CD8-positive, alpha-beta memory T cell (primary cell): Measurements from ENCODE around the gene UNC5C. TPM values are rescaled to one million over a fixed set of nuclear protein-coding genes. Genes with fewer than 3 reads are reported as not detected.
"Not testable (repeated sequence)": the region's sequence is repeated elsewhere in the genome, so short reads cannot be mapped to it uniquely, and the experiment has no call there.

Source experiments
- CTCF ChIA-PET: fragments of 350-600 bp; sonication (Branson Sonifier 250); formaldehyde crosslinking; loops from one replicate; lab custom pipeline; 2021; ENCODE audit warnings: antibody characterized with exemption; lab: Charles Lee
- POLR2A ChIA-PET: fragments of 350-600 bp; sonication (Branson Sonifier 250); formaldehyde crosslinking; loops from one replicate; lab custom pipeline; 2021; ENCODE audit warnings: antibody characterized with exemption; lab: Charles Lee
- DNase-seq, 5 donors: peaks; one replicate each; pipeline versions ENCODE4 v3.0.0 to v3.0.0-alpha.2; 2020 to 2022; ENCODE audit warnings: mixed read lengths in 1 of 5
- H3K27ac ChIP-seq: one replicate; pipeline ENCODE4 v1.7.0; 2013; ENCODE audit warnings: low read depth, mild to moderate bottlenecking, low read length, moderate library complexity
- H3K27me3 ChIP-seq: 2 replicates; pipeline ENCODE4 v1.7.0; 2013; ENCODE audit warnings: low read length, mild to moderate bottlenecking; ENCODE audit not compliant: insufficient read depth, poor library complexity, severe bottlenecking
- H3K36me3 ChIP-seq: 2 replicates; pipeline ENCODE4 v1.7.0; 2013; ENCODE audit warnings: mild to moderate bottlenecking, low read length, moderate library complexity; ENCODE audit not compliant: insufficient read depth
- H3K4me1 ChIP-seq: 2 replicates; pipeline ENCODE4 v1.7.0; 2013; ENCODE audit warnings: mild to moderate bottlenecking, low read length, moderate library complexity; ENCODE audit not compliant: insufficient read depth
- H3K4me3 ChIP-seq: 2 replicates; pipeline ENCODE4 v1.7.0; 2013; ENCODE audit warnings: mild to moderate bottlenecking, low read length
- H3K9me3 ChIP-seq: 2 replicates; pipeline ENCODE4 v1.7.0; 2013; ENCODE audit warnings: mild to moderate bottlenecking, low read length
- H3K27ac Mint-ChIP-seq, 8 donors: one replicate each; pipeline ENCODE4 v1.8.0; 2020 to 2021; ENCODE audit warnings: mixed read lengths in 8 of 8, mild to moderate bottlenecking in 6 of 8, inconsistent platforms in 3 of 8, moderate library complexity in 3 of 8
- H3K27me3 Mint-ChIP-seq, 2 donors: one replicate each; pipeline ENCODE4 v1.8.0; 2020 to 2021; ENCODE audit warnings: mixed read lengths in 2 of 2, mild to moderate bottlenecking in 1 of 2, moderate library complexity in 1 of 2
- H3K36me3 Mint-ChIP-seq, 3 donors: one replicate each; pipeline ENCODE4 v1.8.0; 2020 to 2021; ENCODE audit warnings: mixed read lengths in 3 of 3, inconsistent platforms in 1 of 3, mild to moderate bottlenecking in 1 of 3
- H3K4me1 Mint-ChIP-seq, 3 donors: one replicate each; pipeline ENCODE4 v1.8.0; 2020 to 2021; ENCODE audit warnings: mixed read lengths in 3 of 3, inconsistent platforms in 1 of 3, mild to moderate bottlenecking in 1 of 3
- H3K4me3 Mint-ChIP-seq, 7 donors: one replicate each; pipeline ENCODE4 v1.8.0; 2020 to 2021; ENCODE audit warnings: mixed read lengths in 7 of 7, mild to moderate bottlenecking in 6 of 7, moderate library complexity in 4 of 7, inconsistent platforms in 2 of 7
- H3K9me3 Mint-ChIP-seq, 5 donors: one replicate each; pipeline ENCODE4 v1.8.0; 2020 to 2022; ENCODE audit warnings: mixed read lengths in 5 of 5, mild to moderate bottlenecking in 3 of 5, moderate library complexity in 2 of 5, inconsistent platforms in 1 of 5
- polyA plus RNA-seq: library from polyadenylated mRNA; unstranded; fragments of 300-500 nt; fragmentation: Illumina TruSeq; gene quantifications from one replicate; pipeline ENCODE4 v1.2.3, GENCODE V29; 2021
- total RNA-seq, 2 experiments: library from RNA; stranded (reverse); gene quantifications; one replicate each; pipeline ENCODE4 v1.2.3, GENCODE V29; 2021

The UNC5C gene
- total and polyA plus RNA-seq, 3 experiments from 2014 or later = not detected

GRCh38 chr4:95155759-95156451 lies 392.9 kb downstream of the UNC5C start:
- H3K4me3 Mint-ChIP-seq = peak overlapping the region in 3 of 7 donors; percentile 1 to 24 (median 13)
- Histone ChIP-seq H3K4me3 (no peak overlapping the region), H3K9me3 (no peaks in the 10 kb centered on the region), H3K27ac (no peak overlapping the region), H3K36me3 (no peaks in the 10 kb centered on the region), H3K27me3 (no peaks in the 10 kb centered on the region), H3K4me1 (peaks cover 14% of the 10 kb centered on the region)
- CTCF ChIA-PET = interaction anchor here (0.7 to 1.2 kb wide), 2 partner anchors 28 to 51 kb away, joined by 3 read pairs; no protein-coding TSS in a partner anchor
- H3K4me1 Mint-ChIP-seq = peaks cover 9 to 14% (median 13%) of the 10 kb centered on the region in 3 donors
- no peaks in the 10 kb centered on the region for H3K36me3 Mint-ChIP-seq
- H3K27ac Mint-ChIP-seq = peak overlapping the region in 5 of 8 donors; percentile 0 to 84 (median 50)
- no peaks in the 10 kb centered on the region for H3K9me3 Mint-ChIP-seq
- peak in 2 of 5 donors; percentile 33 to 53 for DNase-seq
- peaks cover 3 to 4% of the 10 kb centered on the region in 2 donors for H3K27me3 Mint-ChIP-seq
- POLR2A ChIA-PET = no interaction called here

- H3K36me3 ChIP-seq = no peaks in the 10 kb centered on the region
- Mint-ChIP-seq H3K27ac (no peak overlapping the region), H3K4me3 (no peak overlapping the region), H3K4me1 (peaks cover 7 to 14% (median 13%) of the 10 kb centered on the region in 3 donors), H3K36me3 (no peaks in the 10 kb centered on the region), H3K9me3 (no peaks in the 10 kb centered on the region), H3K27me3 (no peaks in the 10 kb centered on the region)
- peaks cover 14% of the 10 kb centered on the region for H3K4me1 ChIP-seq
- H3K4me3 ChIP-seq = no peak overlapping the region
- POLR2A ChIA-PET = no interaction called here
- no peak for DNase-seq
- CTCF ChIA-PET = no interaction called here
- no peaks in the 10 kb centered on the region for H3K9me3 ChIP-seq
- no peak overlapping the region for H3K27ac ChIP-seq
- H3K27me3 ChIP-seq = no peaks in the 10 kb centered on the region
Measured at GRCh38 chr4:95153182-95153581, 395.6 kb downstream of the UNC5C start.

GRCh38 chr4:95151255-95151654 lies 397.5 kb downstream of the UNC5C start:
- H3K9me3 Mint-ChIP-seq = no peaks in the 10 kb centered on the region
- peaks cover 7 to 13% (median 10%) of the 10 kb centered on the region in 3 donors for H3K4me1 Mint-ChIP-seq
- no peaks in the 10 kb centered on the region for H3K9me3 ChIP-seq
- peaks cover 14% of the 10 kb centered on the region for H3K4me1 ChIP-seq
- no peak overlapping the region for H3K4me3 ChIP-seq
- ChIA-PET CTCF (no interaction called here), POLR2A (no interaction called here)
- H3K27ac Mint-ChIP-seq = no peak overlapping the region
- no peaks in the 10 kb centered on the region for H3K36me3 ChIP-seq
- no peak overlapping the region for H3K27ac ChIP-seq
- no peak overlapping the region for H3K4me3 Mint-ChIP-seq
- no peak for DNase-seq
- no peaks in the 10 kb centered on the region for H3K36me3 Mint-ChIP-seq
- H3K27me3 Mint-ChIP-seq = no peaks in the 10 kb centered on the region
- no peaks in the 10 kb centered on the region for H3K27me3 ChIP-seq

GRCh38 chr4:95142932-95143331 lies 405.8 kb downstream of the UNC5C start:
- H3K27me3 Mint-ChIP-seq = peaks cover 0 to 22% of the 10 kb centered on the region in 2 donors
- H3K9me3 Mint-ChIP-seq = peaks cover 0 to 3% (median 2%) of the 10 kb centered on the region in 5 donors
- Histone ChIP-seq H3K9me3 (no peaks in the 10 kb centered on the region), H3K27ac (no peak overlapping the region), H3K4me1 (no peaks in the 10 kb centered on the region), H3K4me3 (no peak overlapping the region), H3K27me3 (no peaks in the 10 kb centered on the region), H3K36me3 (no peaks in the 10 kb centered on the region)
- CTCF ChIA-PET = no interaction called here
- H3K27ac Mint-ChIP-seq = no peak overlapping the region
- no peak for DNase-seq
- no peak overlapping the region for H3K4me3 Mint-ChIP-seq
- POLR2A ChIA-PET = no interaction called here
- no peaks in the 10 kb centered on the region for H3K4me1 Mint-ChIP-seq
- no peaks in the 10 kb centered on the region for H3K36me3 Mint-ChIP-seq

- H3K27ac ChIP-seq = no peak overlapping the region
Measured at GRCh38 chr4:95141361-95141760, 407.4 kb downstream of the UNC5C start.

GRCh38 chr4:95139424-95139823 lies 409.3 kb downstream of the UNC5C start:
- H3K27me3 Mint-ChIP-seq = peaks cover 0 to 22% of the 10 kb centered on the region in 2 donors
- H3K4me1 ChIP-seq, H3K36me3 Mint-ChIP-seq, H3K27me3 ChIP-seq, H3K4me1 Mint-ChIP-seq, H3K27ac Mint-ChIP-seq, H3K9me3 Mint-ChIP-seq, H3K4me3 ChIP-seq, H3K9me3 ChIP-seq, H3K4me3 Mint-ChIP-seq, H3K27ac ChIP-seq, CTCF ChIA-PET, POLR2A ChIA-PET, DNase-seq, H3K36me3 ChIP-seq: not testable (repeated sequence)

More at GRCh38 chr4:95141361-95141760, 407.4 kb downstream of the UNC5C start:
- no peak overlapping the region for H3K4me3 Mint-ChIP-seq
- H3K27ac Mint-ChIP-seq = no peak overlapping the region
- peaks cover 0 to 22% of the 10 kb centered on the region in 2 donors for H3K27me3 Mint-ChIP-seq
- no peaks in the 10 kb centered on the region for H3K36me3 ChIP-seq
- DNase-seq = no peak
- no peaks in the 10 kb centered on the region for H3K9me3 ChIP-seq
- no peaks in the 10 kb centered on the region for H3K36me3 Mint-ChIP-seq
- peaks cover 0 to 7% (median 3%) of the 10 kb centered on the region in 5 donors for H3K9me3 Mint-ChIP-seq
- H3K4me3 ChIP-seq = no peak overlapping the region
- H3K4me1 Mint-ChIP-seq = no peaks in the 10 kb centered on the region
- no peaks in the 10 kb centered on the region for H3K27me3 ChIP-seq
- CTCF ChIA-PET = no interaction called here
- POLR2A ChIA-PET = no interaction called here
- no peaks in the 10 kb centered on the region for H3K4me1 ChIP-seq

GRCh38 chr4:95134016-95134415 lies 414.8 kb downstream of the UNC5C start:
- POLR2A ChIA-PET, H3K36me3 ChIP-seq, H3K9me3 ChIP-seq, H3K27ac Mint-ChIP-seq, H3K36me3 Mint-ChIP-seq, DNase-seq, H3K4me1 Mint-ChIP-seq, CTCF ChIA-PET, H3K27ac ChIP-seq, H3K4me1 ChIP-seq, H3K27me3 Mint-ChIP-seq, H3K4me3 Mint-ChIP-seq, H3K27me3 ChIP-seq, H3K4me3 ChIP-seq: not testable (repeated sequence)
- peaks cover 0 to 14% (median 3%) of the 10 kb centered on the region in 5 donors for H3K9me3 Mint-ChIP-seq

GRCh38 chr4:95129821-95130311 lies 418.9 kb downstream of the UNC5C start:
- Histone ChIP-seq H3K9me3 (no peaks in the 10 kb centered on the region), H3K27me3 (no peaks in the 10 kb centered on the region), H3K4me3 (no peak overlapping the region), H3K36me3 (no peaks in the 10 kb centered on the region), H3K4me1 (no peaks in the 10 kb centered on the region), H3K27ac (no peak overlapping the region)
- peaks cover 0 to 7% (median 0%) of the 10 kb centered on the region in 5 donors for H3K9me3 Mint-ChIP-seq
- no peak overlapping the region for H3K4me3 Mint-ChIP-seq
- CTCF ChIA-PET = no interaction called here
- DNase-seq = no peak
- H3K27me3 Mint-ChIP-seq = peaks cover 0 to 3% of the 10 kb centered on the region in 2 donors
- POLR2A ChIA-PET = no interaction called here
- H3K4me1 Mint-ChIP-seq = no peaks in the 10 kb centered on the region
- no peaks in the 10 kb centered on the region for H3K36me3 Mint-ChIP-seq
- H3K27ac Mint-ChIP-seq = no peak overlapping the region
